GM20000 (cell line): Measurements from ENCODE around the gene PMEPA1.

Source experiments
- DNase-seq: peaks from one replicate; pipeline ENCODE4 v3.0.0; 2012; ENCODE audit warnings: low spot score
- CTCF ChIP-seq: IDR thresholded peaks from 2 replicates; pipeline ENCODE4 v1.5.1; 2012; ENCODE audit warnings: mild to moderate bottlenecking, control low read depth; ENCODE audit errors: extremely low read depth, missing control alignments

The PMEPA1 gene

GRCh38 chr20:57709823-57710799 lies at the start of gene PMEPA1:
PMEPA1 (minus strand) TSS chr20:57710015; CDS start chr20:57709582, 433 bp downstream.
- TF ChIP-seq CTCF: peak; percentile 3
- peak; percentile 94 for DNase-seq

- TF ChIP-seq CTCF: no peak
- no peak for DNase-seq
Observed at GRCh38 chr20:57757767-57758166, 48.0 kb upstream of the PMEPA1 start.

- TF ChIP-seq CTCF: no peak
- no peak for DNase-seq
Observed at GRCh38 chr20:57756921-57757320, 47.1 kb upstream of the PMEPA1 start.

GRCh38 chr20:57756213-57756612 lies 46.4 kb upstream of the PMEPA1 start:
- DNase-seq: no peak
- no peak for TF ChIP-seq CTCF

GRCh38 chr20:57755609-57756008 lies 45.8 kb upstream of the PMEPA1 start:
- no peak for TF ChIP-seq CTCF
- no peak for DNase-seq

GRCh38 chr20:57754190-57754589 lies 44.4 kb upstream of the PMEPA1 start:
- no peak for TF ChIP-seq CTCF
- no peak for DNase-seq

- TF ChIP-seq CTCF: no peak
- no peak for DNase-seq
Observed at GRCh38 chr20:57753332-57754164, 43.7 kb upstream of the PMEPA1 start.
